Pancreas (tissue), 10 donors: ENCODE results near the gene PLAGL1. TPM values are rescaled to one million over a fixed set of nuclear protein-coding genes. Genes with fewer than 3 reads are reported as not detected.
"Not testable (repeated sequence)": the region's sequence is repeated elsewhere in the genome, so short reads cannot be mapped to it uniquely, and the experiment has no call there.

Experiments
- ATAC-seq, 4 donors: fragments of 200-7000 bp; cut with Tn5 transposase; one replicate each; pipeline versions ENCODE4 v1.8.0 to v1.9.1; 2020; ENCODE audit warnings: mild to moderate bottlenecking in 4 of 4, moderate library complexity in 4 of 4
- DNase-seq, 6 donors: peaks; one replicate each; pipeline ENCODE4 v3.0.0-alpha.2; 2020
- FAIRE-seq: peaks from 2 replicates; lab custom pipeline; 2012; peaks lifted over from hg19 to GRCh38; lab: Jason Lieb, UNC
- H3K27ac ChIP-seq, 4 donors: fragments of 200-600 bp; sonication (generic); 1 replicate in 3 of 4; 2 replicates in 1 of 4; pipeline versions ENCODE4 v1.5.0 to v1.8.0; 2020
- H3K27me3 ChIP-seq, 4 donors: fragments of 200-600 bp; one replicate each; pipeline ENCODE4 v1.8.0; 2021
- H3K36me3 ChIP-seq, 3 donors: fragments of 200-600 bp; sonication (generic) in 1 of 3; one replicate each; pipeline versions ENCODE4 v1.5.0 to v1.8.0; 2020 to 2021
- H3K4me1 ChIP-seq, 3 donors: fragments of 200-600 bp; one replicate each; pipeline ENCODE4 v1.8.0; 2021
- H3K4me3 ChIP-seq, 4 donors: fragments of 200-600 bp; sonication (generic) in 2 of 4; one replicate each; pipeline versions ENCODE4 v1.5.0 to v1.8.0; 2020 to 2021
- H3K9me3 ChIP-seq, 4 donors: fragments of 200-600 bp; one replicate each; pipeline ENCODE4 v1.8.0; 2021
- CTCF ChIP-seq, 4 donors: fragments of 200-600 bp; sonication (generic) in 3 of 4; IDR thresholded peaks; one replicate each; pipeline versions ENCODE4 v1.5.0 to v1.8.0; 2021; ENCODE audit warnings: antibody characterized with exemption in 4 of 4
- WGBS, 2 donors: extraction: QIAGEN DNeasy Blood & Tissue Kit; methylation state at CpG; one replicate each; pipeline ENCODE4 v1.1.7; 2013; 5-methylcytosine and 5-hydroxymethylcytosine counted together
- intact Hi-C, 3 donors: fragments of 100-400 bp; cut with DNase I; formaldehyde crosslinking; loops; one replicate each; pipeline versions ENCODE4 v1.11.1 to v1.14.2; 2022
- polyA plus RNA-seq, 2 donors: library from polyadenylated mRNA; stranded (reverse); fragments of 200-250 nt; gene quantifications; one replicate each; pipeline ENCODE4 v1.2.3, GENCODE V29; 2013
- total RNA-seq, 6 donors: library from RNA; stranded (reverse); fragmentation: NEBNext Ultra II Directional in 4 of 6; extraction: Animal tissue kit (Norgen Biotek cat#: 25700) in 4 of 6; gene quantifications; one replicate each; pipeline versions ENCODE4 v1.2.1 to v1.2.4, GENCODE V29; 2021 to 2023
- donor health status: healthy with polysubstance abuse.
- donor health status: DM: no; HTN: no; CAD: no; lungs with moderate emphysema.
- donor health status: DM: no; HTN: no; CAD: no.
- donor health status: control.
- donor health status: control.
- donor health status: Bipolar disorder and iron deficiency.
- donor health status: DM: yes; HTN: yes; CAD: no.
- donor health status: DM: no; HTN: no; CAD: no.
- donor health status: DM: no; HTN: no; CAD: no.
- donor health status: DM: yes; HTN: yes; CAD: no.

PLAGL1 gene
- total and polyA plus RNA-seq, 8 donors: 12.5 to 31.6 (median 15.8) TPM

- no peaks in the 10 kb centered on the region for H3K27me3 ChIP-seq
- no peak for DNase-seq
- 65 to 73% methylated on average over 1 of the region's 1 CpG for WGBS, 2 donors
- no peaks in the 10 kb centered on the region for H3K4me1 ChIP-seq
- no peak overlapping the region for H3K27ac ChIP-seq
- H3K9me3 ChIP-seq: no peaks in the 10 kb centered on the region
- TF ChIP-seq CTCF (IDR thresholded peaks at IDR 0.05): no peak
- H3K36me3 ChIP-seq: no peaks in the 10 kb centered on the region
- no peak for ATAC-seq
- no peak for FAIRE-seq
- no peak overlapping the region for H3K4me3 ChIP-seq
- intact Hi-C loops: loop anchor here in 2 of 3 donors (5.0 to 10.0 kb wide), 2 partner anchors 438 to 440 kb away; no protein-coding TSS in a partner anchor
Observed at GRCh38 chr6:144012534-144012933, 4.5 kb upstream of the PLAGL1 start.

GRCh38 chr6:144009628-144010027, 1.6 kb upstream of the PLAGL1 start:
- not testable (repeated sequence) for H3K36me3 ChIP-seq, DNase-seq, H3K27ac ChIP-seq, H3K4me3 ChIP-seq, H3K9me3 ChIP-seq, H3K4me1 ChIP-seq, ATAC-seq, H3K27me3 ChIP-seq, FAIRE-seq
- 96% methylated on average over 2 of the region's 2 CpGs for WGBS, 2 donors
- intact Hi-C loops: loop anchor here in 2 of 3 donors (5.0 to 10.0 kb wide), 2 partner anchors 435 to 437 kb away; no protein-coding TSS in a partner anchor

GRCh38 chr6:144008846-144009245, 787 bp upstream of the PLAGL1 start:
- FAIRE-seq (no peak), DNase-seq (no peak), ATAC-seq (no peak)
- Histone ChIP-seq H3K4me1 (no peaks in the 10 kb centered on the region), H3K36me3 (no peaks in the 10 kb centered on the region), H3K27ac (peak overlapping the region in 3 of 4 donors; percentile 60 to 72 (median 66)), H3K9me3 (no peaks in the 10 kb centered on the region), H3K4me3 (peak overlapping the region in 1 of 4 donors; percentile 55), H3K27me3 (no peaks in the 10 kb centered on the region)
- 77 to 81% methylated on average over 9 of the region's 9 CpGs for WGBS, 2 donors
- intact Hi-C loops: no loop called here
- TF ChIP-seq CTCF (IDR thresholded peaks at IDR 0.05): no peak

GRCh38 chr6:144007478-144008119, 460 bp downstream of the PLAGL1 start:
- peak overlapping the region; percentile 31 to 55 (median 44) for H3K4me3 ChIP-seq
- peak; percentile 42 to 60 (median 54) for ATAC-seq
- intact Hi-C loops: no loop called here
- no peaks in the 10 kb centered on the region for H3K27me3 ChIP-seq
- WGBS, 2 donors: 51 to 56% methylated on average over 45 to 52 of the region's 52 CpGs
- no peak for FAIRE-seq
- no peaks in the 10 kb centered on the region for H3K9me3 ChIP-seq
- DNase-seq: peak in 1 of 6 donors; percentile 33
- peak overlapping the region; percentile 48 to 72 (median 63) for H3K27ac ChIP-seq
- TF ChIP-seq CTCF (IDR thresholded peaks at IDR 0.05): no peak
- H3K36me3 ChIP-seq: no peaks in the 10 kb centered on the region
- no peaks in the 10 kb centered on the region for H3K4me1 ChIP-seq

GRCh38 chr6:144006736-144007477, 1.2 kb downstream of the PLAGL1 start:
- ATAC-seq (peak in 3 of 4 donors; percentile 32 to 68 (median 43)), DNase-seq (peak in 3 of 6 donors; percentile 3 to 57 (median 17))
- no peak for TF ChIP-seq CTCF (IDR thresholded peaks at IDR 0.05)

More at GRCh38 chr6:144006736-144007477, 1.2 kb downstream of the PLAGL1 start:
- H3K9me3 ChIP-seq: no peaks in the 10 kb centered on the region
- intact Hi-C loops: no loop called here
- FAIRE-seq: no peak
- H3K4me1 ChIP-seq: no peaks in the 10 kb centered on the region
- H3K4me3 ChIP-seq: peak overlapping the region; percentile 31 to 55 (median 44)
- H3K36me3 ChIP-seq: no peaks in the 10 kb centered on the region
- peak overlapping the region in 2 of 4 donors; percentile 66 to 72 for H3K27ac ChIP-seq
- no peaks in the 10 kb centered on the region for H3K27me3 ChIP-seq
- 17% methylated on average over 21 of the region's 21 CpGs for WGBS, 2 donors
